ENCODE data around the gene BEND6. TPM values are rescaled to one million over a fixed set of nuclear protein-coding genes. Genes with fewer than 3 reads are reported as not detected.

The BEND6 gene
- total and polyA plus RNA-seq, 10 of the 15 experiments (the other 5 are each of a cell fraction or from before 2014, with no cell fraction given): 0.79 to 2.8 (median 1.6) TPM

DNA sequence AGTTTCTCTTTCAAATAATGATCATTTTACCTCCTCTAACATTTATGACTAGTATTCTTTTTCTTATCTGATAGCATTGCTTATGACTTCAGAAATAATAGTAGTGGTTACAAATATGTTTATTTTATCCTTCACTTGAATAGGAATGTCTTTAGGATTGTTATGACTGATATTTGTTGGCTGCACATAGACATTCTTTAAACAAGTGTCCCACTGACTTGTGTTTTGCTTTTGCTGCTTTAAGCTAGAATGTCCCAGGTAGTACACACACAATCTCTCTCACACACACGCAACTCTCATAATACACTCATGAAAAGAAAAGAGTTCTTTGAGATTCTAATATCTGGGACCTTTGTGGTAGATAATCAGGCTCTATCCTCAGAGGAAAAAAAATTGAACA lies 113.2 kb downstream of the BEND6 start:
- Histone ChIP-seq H3K4me2 (ENCODE audit: control insufficient read depth, insufficient read depth) (no peak overlapping the region), H3K4me1 (ENCODE audit: control insufficient read depth, insufficient read depth, low read length) (no peaks in the 10 kb centered on the region), H2AFZ (ENCODE audit: control insufficient read depth, low read depth, low read length) (no peak overlapping the region), H4K20me1 (ENCODE audit: control insufficient read depth, insufficient read depth) (no peaks in the 10 kb centered on the region), H3K36me3 (ENCODE audit: control insufficient read depth in 2 of 2, insufficient read depth in 2 of 2, low read length in 1 of 2) (peaks cover 0 to 9% of the 10 kb centered on the region in 2 experiments; a peak in 1 of 4 replicates), H3K4me3 (no peak overlapping the region), H3K79me2 (ENCODE audit: control insufficient read depth, insufficient read depth, low read length) (no peaks in the 10 kb centered on the region), H3K9me3 (replicated peaks; ENCODE audit: control insufficient read depth, insufficient read depth, low read length) (no peaks in the 10 kb centered on the region), H3K27me3 (replicated peaks in 1 of 2; ENCODE audit: control insufficient read depth in 2 of 2, insufficient read depth in 2 of 2, low read length in 1 of 2) (no peaks in the 10 kb centered on the region), H3K27ac (ENCODE audit: control insufficient read depth, insufficient read depth) (no peak overlapping the region), H3K9ac (ENCODE audit: control insufficient read depth, insufficient read depth, low read length) (no peak overlapping the region)
- ATAC-seq (no peak), FAIRE-seq (no peak), DNase-seq (ENCODE audit: low read depth, low spot score) (no peak)
- no TSS peak for BruUV-seq (replicated peaks)
- intact Hi-C loops (cut with micrococcal nuclease; ENCODE audit: unreplicated experiment): no loop called here
- ChIA-PET RAD21 (ENCODE audit: unreplicated experiment) (no interaction called here), SMC1A (ENCODE audit: uncharacterized antibody, unreplicated experiment) (interaction anchor here (0.6 kb wide), 1 partner anchor 31 kb away, joined by 3 read pairs; no protein-coding TSS in a partner anchor), CTCF (no interaction called here), POLR2A (no interaction called here)
- 100% methylated on average over 1 of the region's 1 CpG for WGBS (ENCODE audit: insufficient coverage, insufficient replicate concordance, low lambda C conversion rate, missing lambda C conversion rate)
- in situ Hi-C loops (cut with MboI): no loop called here
- TF ChIP-seq CHD1 (IDR thresholded peaks at IDR 0.05; ENCODE audit: low read depth, low read length) (no peak), REST (IDR thresholded peaks at IDR 0.05; ENCODE audit: low read depth, low read length) (no peak), USF2 (IDR thresholded peaks at IDR 0.05; ENCODE audit: borderline replicate concordance, low read depth, low read length) (no peak), NBN (IDR thresholded peaks at IDR 0.05) (no peak), IRF4 (IDR thresholded peaks at IDR 0.05; ENCODE audit: low read depth, low read length) (no peak), BCL3 (IDR thresholded peaks at IDR 0.05; ENCODE audit: borderline replicate concordance, insufficient read depth, low read depth, low read length, poor library complexity, severe bottlenecking) (no peak), BMI1 (IDR thresholded peaks at IDR 0.05; ENCODE audit: borderline replicate concordance) (no peak), EZH2 (IDR thresholded peaks at IDR 0.05; ENCODE audit: borderline replicate concordance, control insufficient read depth, low read depth, low read length) (no peak), CBX3 (IDR thresholded peaks at IDR 0.05; ENCODE audit: borderline replicate concordance, low read depth) (no peak), BHLHE40 (IDR thresholded peaks at IDR 0.05; ENCODE audit: borderline replicate concordance in 1 of 2, low read depth in 2 of 2, low read length in 1 of 2) (no peak), ESRRA (IDR thresholded peaks at IDR 0.05; ENCODE audit: low read length) (no peak), NR2C2 (IDR thresholded peaks at IDR 0.05; ENCODE audit: borderline replicate concordance, control insufficient read depth, insufficient read length, low read depth) (no peak), NFYA (IDR thresholded peaks at IDR 0.05; ENCODE audit: borderline replicate concordance, low read depth, low read length) (no peak), RUNX3 (IDR thresholded peaks at IDR 0.05; ENCODE audit: low read length) (no peak), RELA (IDR thresholded peaks at IDR 0.05; ENCODE audit: borderline replicate concordance, partially characterized antibody) (no peak)
- TF ChIP-seq, protein P1, sequence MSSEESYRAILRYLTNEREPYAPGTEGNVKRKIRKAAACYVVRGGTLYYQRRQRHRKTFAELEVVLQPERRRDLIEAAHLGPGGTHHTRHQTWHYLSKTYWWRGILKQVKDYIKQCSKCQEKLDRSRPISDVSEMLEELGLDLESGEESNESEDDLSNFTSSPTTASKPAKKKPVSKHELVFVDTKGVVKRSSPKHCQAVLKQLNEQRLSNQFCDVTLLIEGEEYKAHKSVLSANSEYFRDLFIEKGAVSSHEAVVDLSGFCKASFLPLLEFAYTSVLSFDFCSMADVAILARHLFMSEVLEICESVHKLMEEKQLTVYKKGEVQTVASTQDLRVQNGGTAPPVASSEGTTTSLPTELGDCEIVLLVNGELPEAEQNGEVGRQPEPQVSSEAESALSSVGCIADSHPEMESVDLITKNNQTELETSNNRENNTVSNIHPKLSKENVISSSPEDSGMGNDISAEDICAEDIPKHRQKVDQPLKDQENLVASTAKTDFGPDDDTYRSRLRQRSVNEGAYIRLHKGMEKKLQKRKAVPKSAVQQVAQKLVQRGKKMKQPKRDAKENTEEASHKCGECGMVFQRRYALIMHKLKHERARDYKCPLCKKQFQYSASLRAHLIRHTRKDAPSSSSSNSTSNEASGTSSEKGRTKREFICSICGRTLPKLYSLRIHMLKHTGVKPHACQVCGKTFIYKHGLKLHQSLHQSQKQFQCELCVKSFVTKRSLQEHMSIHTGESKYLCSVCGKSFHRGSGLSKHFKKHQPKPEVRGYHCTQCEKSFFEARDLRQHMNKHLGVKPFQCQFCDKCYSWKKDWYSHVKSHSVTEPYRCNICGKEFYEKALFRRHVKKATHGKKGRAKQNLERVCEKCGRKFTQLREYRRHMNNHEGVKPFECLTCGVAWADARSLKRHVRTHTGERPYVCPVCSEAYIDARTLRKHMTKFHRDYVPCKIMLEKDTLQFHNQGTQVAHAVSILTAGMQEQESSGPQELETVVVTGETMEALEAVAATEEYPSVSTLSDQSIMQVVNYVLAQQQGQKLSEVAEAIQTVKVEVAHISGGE (CRISPR knock-in tag; IDR thresholded peaks at IDR 0.05): no peak
